Ammon's horn (tissue), 1 donor: ENCODE measurements around the gene NELL1.

Source experiments
- DNase-seq: peaks from one replicate; pipeline ENCODE4 v3.0.0-alpha.2; 2016; ENCODE audit warnings: low spot score

The NELL1 gene

DNA sequence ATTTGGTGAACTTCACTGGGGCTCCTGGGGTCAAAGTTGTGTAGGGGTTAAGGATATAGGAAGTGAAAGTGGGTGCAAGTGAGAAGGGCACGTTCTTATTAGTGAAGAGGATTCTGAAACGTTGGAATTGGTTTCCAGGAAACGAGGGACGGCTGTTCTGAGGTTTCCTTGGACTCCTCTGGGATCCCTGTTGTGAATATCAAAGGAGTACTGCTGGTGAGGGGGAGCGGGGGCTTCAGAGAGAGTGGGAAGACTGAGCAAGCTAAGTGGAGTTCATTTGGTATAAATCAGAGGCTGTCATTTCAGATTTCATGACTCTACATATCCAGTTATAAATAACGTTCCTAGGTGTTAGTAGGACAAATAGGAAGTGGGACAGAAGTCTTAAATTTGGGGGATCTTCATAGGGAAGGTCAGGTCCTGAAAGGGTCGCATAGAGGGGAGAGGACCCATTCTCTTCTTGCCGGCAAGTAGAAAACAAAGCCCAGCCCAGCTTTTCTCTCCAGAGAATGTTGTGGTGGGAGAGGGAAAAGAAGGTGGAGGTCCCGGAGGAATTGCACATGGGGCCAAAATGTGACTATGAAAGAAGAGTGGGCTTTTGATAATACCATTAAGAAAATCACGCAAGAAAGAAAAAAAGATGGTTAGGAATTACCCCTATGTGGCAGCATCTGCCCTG is 1.1 kb upstream of the NELL1 start:
- DNase-seq = no peak

DNA sequence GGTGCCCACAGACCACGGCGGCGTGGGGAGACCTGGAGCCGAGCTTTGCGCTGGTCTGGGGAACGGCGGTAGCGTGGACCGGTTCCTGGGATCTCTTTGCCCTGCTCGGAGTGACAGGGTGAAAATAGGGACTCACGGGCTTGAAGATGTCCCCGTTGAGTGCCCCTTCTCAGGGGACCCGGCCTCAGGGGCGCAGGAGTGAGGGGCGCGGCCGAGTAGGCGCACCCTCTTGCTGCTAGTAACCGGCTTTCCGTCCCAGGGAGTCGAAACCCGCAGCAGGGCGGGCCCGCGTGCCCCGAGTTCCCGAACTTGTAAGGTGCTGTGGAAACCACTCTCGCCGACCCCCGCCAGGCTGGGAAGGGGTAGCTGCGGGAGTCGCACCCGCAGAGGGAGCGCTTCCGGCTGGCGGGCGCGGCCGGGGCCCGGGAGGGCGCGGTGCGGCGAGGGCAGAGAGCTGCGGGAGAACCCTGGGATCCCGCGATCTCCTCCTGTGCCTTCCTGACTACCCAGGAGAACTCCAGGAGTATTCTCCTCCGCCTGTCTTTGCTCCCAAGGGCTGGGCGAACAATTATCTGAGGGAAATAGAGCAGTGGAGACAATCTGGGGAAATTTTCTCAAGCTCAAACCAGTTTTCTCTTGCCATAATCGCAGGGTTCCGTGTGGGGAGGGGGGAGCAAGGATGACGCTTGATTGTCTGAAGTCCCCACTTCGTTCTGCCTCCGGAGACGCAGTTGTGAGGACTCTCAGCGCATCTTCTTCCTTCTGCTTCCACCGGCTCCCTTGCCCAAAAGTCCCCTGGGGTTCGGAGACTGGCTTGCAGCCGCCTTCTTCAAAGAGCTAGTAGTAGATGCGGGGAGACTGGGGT is 666 bp downstream of the NELL1 start:
- DNase-seq = no peak

GRCh38 chr11:20670932-20671403 is 1.6 kb downstream of the NELL1 start:
- DNase-seq = peak; percentile 3

GRCh38 chr11:20671856-20672546 is 2.6 kb downstream of the NELL1 start:
- DNase-seq = peak; percentile 34

DNA sequence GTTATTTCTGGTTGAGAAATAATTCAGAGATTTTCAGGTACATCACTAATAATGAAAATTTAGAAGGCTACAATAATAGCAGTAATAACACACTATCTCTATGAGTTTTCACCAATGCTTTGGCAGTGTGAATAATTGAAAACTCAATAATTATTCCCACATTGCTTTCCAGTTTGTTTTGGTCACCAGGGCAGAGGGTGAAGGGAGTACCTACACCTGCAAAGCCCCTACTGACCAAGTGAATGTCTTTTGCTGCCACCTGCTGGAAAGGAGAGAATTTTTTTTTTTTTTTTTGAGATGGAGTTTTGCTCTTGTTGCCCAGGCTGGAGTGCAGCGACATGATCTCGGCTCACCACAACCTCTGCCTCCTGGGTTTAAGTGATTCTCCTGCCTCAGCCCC is 3.2 kb downstream of the NELL1 start:
- DNase-seq = peak; percentile 12

DNA sequence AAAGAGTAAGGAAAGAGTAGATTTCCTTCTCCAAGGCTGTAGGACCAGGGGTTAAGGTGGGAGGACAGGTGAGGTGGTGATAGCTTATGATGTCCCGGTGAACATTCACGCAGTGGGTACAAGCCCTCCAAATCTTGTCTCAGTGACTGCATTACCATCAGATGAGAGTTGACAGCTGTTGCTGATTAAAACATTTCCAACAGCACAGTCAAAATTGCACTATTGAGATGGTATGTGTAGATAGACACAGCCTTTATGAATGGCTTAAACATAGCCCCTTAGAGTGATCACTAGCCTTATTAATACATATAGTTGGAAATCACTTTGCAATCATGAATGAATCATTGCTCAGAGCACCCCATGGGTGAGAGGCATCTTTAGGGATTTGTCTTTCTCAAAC is 7.3 kb downstream of the NELL1 start:
- no peak for DNase-seq

DNA sequence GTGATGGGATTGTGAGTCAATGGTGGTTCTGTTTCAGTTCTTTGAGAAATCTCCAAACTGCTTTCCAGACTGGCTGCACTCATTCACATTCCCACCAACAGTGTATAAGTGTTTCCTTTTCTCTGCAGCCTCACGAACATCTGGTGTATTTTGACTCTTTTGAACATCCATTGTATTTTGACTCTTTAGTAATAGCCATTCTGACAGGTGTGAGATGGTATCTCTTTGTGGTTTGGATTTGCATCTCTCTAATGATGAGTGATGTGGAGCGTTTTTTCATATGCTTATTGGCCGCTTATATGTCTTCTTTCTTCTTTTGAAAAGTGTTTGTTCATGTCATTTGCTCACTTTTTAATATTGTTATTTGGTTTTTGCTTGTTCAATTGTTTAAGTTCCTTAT is 19.4 kb downstream of the NELL1 start:
- DNase-seq = no peak

DNA sequence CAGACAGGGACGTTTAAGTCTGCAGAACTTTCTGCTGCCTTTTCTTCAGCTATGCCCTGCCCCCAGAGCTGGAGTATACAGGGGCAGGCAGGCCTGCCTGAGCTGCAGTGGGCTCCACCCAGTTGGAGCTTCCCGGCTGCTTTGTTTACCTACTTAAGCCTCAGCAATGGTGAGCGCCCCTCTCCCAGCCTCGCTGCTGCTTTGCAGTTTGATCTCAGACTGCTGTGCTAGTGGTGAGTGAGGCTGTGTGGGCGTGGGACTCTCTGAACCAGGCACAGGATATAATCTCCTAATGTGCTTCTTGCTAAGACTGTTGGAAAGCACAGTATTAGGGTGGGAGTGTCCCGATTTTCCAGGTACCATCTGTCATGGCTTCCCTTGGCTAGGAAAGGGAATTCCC is 38.5 kb downstream of the NELL1 start:
- DNase-seq = no peak

GRCh38 chr11:20712912-20713311 is 43.5 kb downstream of the NELL1 start:
- no peak for DNase-seq

DNA sequence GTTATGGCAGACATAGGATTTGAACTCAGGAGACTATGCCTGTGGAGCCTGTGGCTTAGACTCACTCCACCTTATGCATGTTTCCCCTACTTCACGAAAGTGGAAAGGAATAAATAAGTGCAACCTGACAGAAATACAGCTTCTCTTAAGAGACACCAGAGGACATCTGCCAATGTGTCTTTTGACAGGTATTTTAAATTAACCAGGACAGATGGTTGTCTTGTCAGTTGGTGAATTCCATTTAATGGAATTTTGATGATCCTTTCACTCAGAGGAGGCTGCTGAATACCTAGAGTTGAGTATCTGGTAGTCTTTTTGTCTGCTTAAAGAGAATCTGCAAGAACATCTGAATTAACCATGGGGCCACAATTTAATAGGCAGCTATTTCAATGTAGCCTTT is 46.1 kb downstream of the NELL1 start:
- DNase-seq = no peak

- no peak for DNase-seq
Observed at GRCh38 chr11:20715931-20716330, 46.5 kb downstream of the NELL1 start.

DNA sequence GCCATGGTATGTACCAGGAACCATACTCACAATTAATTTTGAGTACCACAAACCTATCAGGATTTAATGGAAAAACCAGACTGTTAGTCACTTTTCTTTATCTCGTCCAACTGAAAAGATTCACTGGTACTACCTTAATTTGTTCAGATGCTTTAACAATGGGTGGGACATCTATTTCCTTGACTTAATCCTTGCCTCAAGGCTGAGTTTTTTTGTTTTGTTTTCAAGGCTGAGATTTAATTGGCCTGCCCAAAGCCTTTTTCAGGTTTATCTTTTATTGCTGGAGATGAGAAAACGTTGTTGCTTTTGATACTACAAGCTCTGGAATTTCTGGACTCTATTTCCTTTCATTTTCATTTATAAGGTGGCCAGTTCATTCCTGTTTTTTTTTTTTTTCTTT is 50.4 kb downstream of the NELL1 start:
- no peak for DNase-seq

- no peak for DNase-seq
Observed at GRCh38 chr11:20723366-20723765, 54.0 kb downstream of the NELL1 start.

DNA sequence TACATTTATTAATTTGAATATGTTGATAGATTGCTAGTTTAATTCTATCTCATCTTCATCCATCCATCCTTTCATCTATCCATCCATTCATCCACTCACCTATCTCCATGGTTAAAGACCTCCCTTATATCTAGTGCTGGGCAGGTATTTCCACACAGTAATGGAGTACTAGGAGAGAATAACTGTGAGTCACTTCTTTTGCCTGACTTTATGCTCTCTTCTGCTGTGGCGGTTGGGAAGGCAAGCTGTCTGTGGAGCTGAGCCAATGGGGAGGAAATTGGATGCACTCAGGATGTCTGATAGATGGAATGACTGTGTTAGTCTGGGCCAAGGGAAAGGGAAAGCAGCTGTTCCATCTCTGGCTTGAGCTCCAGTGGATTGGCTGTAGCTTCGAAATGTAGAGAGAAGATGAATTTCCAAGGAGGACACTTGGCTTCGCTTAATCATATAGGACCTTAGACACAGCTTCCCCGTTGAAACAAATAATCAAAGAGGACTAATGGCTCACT is 60.3 kb downstream of the NELL1 start:
- DNase-seq = no peak

DNA sequence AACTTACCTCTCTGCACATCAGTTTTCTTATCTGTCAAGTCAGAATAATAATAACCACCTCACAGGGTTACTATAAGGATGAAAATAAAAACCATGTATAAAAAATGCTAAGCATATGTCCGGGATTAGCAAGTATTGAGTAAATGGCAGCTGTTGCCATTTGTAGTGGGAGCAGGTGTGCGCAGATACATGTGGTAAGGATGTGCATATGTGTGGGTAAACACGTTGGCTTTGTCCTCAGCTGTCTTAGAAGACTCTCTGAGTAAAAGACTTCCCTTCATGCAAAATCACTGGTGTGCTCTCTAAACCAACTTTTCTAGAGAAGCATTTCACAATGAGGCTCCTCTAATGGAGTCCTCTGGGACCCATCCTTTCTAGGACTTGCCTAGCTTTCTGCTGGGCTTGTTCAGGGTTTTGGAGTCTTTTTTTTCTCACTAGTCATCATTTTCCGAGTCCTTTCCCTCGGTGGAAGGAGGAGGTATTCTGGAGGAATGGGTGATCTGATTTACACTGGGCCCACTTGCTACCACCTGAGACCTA is 62.4 kb downstream of the NELL1 start:
- DNase-seq = no peak

DNA sequence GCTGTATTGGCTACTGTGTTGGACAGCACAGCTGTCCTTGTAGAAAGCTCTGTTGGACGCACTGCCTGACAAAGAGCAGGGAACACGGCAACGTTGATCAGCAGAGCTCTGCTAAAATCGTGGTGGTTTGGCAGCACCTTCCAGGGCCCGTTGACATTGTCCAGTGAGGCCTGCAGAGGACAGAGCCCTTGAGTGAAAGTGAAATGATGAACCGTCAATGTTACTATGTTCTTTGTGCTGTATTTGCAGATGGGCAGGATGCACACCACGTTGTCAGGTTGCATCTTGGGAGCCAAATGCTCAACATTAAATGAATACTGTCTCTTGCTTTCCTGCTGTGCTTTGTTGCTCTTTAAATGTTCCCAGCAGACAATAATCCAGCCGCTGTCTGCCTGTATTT is 69.7 kb downstream of the NELL1 start:
- DNase-seq = no peak

DNA sequence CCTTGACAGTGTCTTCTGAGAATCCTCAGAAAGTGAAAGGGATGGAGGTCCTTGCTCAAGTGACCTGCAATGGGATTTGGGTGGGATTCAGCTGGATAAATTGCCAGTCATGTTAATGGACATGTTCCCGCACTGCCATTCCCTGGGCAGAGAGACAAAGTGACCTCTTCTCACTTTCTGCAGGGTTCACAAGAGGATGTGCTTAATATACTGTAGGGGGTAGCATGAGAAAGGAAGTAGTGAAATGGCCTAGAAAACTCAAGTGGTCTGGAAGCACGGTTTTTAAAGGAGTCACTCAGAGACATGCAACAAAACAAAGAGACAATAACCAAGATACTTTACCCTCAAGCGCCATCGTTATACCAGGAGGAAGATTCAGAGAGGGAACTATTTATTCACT is 70.2 kb downstream of the NELL1 start:
- no peak for DNase-seq

DNA sequence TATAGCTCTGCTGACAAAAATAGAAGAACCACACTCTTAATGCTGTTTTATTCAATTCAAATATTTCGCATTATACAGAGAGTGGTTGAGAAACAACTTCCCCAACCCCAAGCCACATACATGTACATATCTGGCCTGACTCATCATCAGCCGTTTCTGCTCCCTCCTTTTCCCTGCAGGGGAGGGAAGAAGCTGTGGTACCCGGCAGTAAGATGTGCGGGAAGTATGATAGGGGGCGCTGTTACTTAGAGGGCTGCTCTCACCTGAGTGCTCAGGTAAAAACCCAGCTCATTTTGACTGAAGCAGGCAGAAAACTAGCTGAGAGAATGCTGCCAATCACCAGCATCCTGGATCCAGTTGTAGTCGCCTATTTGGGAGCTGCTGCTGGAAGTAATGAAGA is 85.5 kb downstream of the NELL1 start:
- no peak for DNase-seq

- no peak for DNase-seq
Observed at GRCh38 chr11:20759541-20759940, 90.2 kb downstream of the NELL1 start.

DNA sequence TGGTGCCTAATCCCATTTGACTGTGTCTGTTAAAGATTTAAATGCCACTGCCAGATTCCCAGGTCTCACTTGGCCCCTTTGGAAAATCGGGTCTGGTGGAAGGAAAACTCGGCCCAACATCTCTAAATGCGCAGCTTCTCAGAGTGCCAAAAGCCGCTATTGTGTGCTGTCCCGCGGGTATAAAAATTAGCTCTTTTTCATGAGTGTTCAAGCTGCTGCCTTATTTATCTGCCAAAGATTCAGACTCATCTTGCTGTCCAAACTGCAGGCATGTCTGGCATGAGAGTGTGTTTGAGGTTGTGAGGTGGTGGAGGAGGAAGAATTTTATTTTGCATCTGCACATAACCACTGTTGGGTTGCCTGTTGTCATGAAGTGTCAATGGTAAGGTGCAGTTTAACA is 91.4 kb downstream of the NELL1 start:
- DNase-seq = peak; percentile 21

- DNase-seq = peak; percentile 25
Observed at GRCh38 chr11:20762116-20762844, 92.9 kb downstream of the NELL1 start.

DNA sequence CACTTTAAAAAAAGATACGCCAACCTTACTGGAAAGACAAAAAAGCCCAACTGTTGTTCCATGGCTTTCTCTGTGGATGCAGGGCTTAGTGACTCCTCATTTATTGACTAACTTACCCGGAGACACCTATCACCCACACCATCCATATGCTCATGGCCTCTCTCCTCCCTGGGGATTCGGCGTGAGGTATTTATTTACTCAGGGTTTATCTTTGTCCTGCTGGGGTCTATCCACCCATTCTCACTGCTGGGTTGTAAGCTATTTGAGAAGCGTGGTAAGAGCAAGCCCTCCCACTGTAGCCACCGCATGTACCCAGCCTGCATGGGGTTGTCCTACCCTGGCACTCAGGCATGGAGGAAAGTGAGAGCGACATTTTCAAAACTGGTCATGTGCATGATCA is 93.6 kb downstream of the NELL1 start:
- DNase-seq = no peak
